ENCODE data around the gene MEIKIN. TPM values are rescaled to one million over a fixed set of nuclear protein-coding genes. Genes with fewer than 3 reads are reported as not detected.

MEIKIN gene
- polyA plus RNA-seq, 3 donors = 0.16 to 1.6 (median 1.6) TPM

DNA sequence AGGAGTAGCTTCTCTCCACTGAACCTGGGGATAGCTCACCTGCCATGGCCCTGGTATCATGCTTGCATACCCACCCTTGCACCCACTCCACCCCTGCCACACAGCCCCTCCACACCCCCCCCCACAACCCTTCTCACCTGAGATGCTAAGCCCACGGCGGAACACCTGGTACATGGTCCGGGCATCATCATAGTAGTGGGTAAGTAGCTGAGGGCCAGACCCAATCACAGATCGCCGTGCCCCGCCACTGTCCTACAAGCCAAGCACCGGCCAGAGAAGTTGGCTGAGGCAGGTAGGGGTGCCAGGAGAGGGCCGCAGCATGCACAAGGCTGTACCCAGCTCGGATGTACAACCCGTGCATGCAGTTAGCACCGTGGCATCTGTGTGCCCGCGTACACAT lies 45.3 kb upstream of the MEIKIN start:
- Histone ChIP-seq H3K4me1 (ENCODE audit: control insufficient read depth in 1 of 2, insufficient read depth in 2 of 2, low read length in 2 of 2) (no peaks in the 10 kb centered on the region), H3K9me3 (replicated peaks in 1 of 2; ENCODE audit: control insufficient read depth in 1 of 2, insufficient read depth in 1 of 2, low read length in 2 of 2) (no peaks in the 10 kb centered on the region), H3K4me2 (replicated peaks; ENCODE audit: extremely low read depth, low read length, poor library complexity, severe bottlenecking) (no peak overlapping the region), H2AFZ (ENCODE audit: insufficient read depth, low read depth, low read length, poor library complexity, severe bottlenecking) (no peak overlapping the region), H3K36me3 (replicated peaks in 1 of 2; ENCODE audit: control insufficient read depth in 1 of 2, insufficient read depth in 2 of 2, low read length in 2 of 2) (no peaks in the 10 kb centered on the region), H3K27me3 (ENCODE audit: control insufficient read depth in 2 of 2, insufficient read depth in 2 of 2, low read length in 2 of 2) (no peaks in the 10 kb centered on the region), H3K4me3 (replicated peaks in 1 of 3; ENCODE audit: low read depth in 2 of 3, low read length in 3 of 3) (no peak overlapping the region), H3K9ac (ENCODE audit: insufficient read depth, low read length, poor library complexity, severe bottlenecking) (no peak overlapping the region), H3K79me2 (ENCODE audit: insufficient read depth, low read length) (no peaks in the 10 kb centered on the region), H4K20me1 (ENCODE audit: insufficient read depth, low read length) (no peaks in the 10 kb centered on the region), H3K27ac (ENCODE audit: low read depth in 1 of 2, low read length in 2 of 2) (no peak overlapping the region)
- WGBS (ENCODE audit: insufficient coverage) = 96% methylated on average over 6 of the region's 13 CpGs
- Mint-ChIP-seq H3K27me3 (ENCODE audit: low read depth in 3 of 3) (peaks cover 3 to 14% (median 4%) of the 10 kb centered on the region in 3 donors), H3K9me3 (no peaks in the 10 kb centered on the region), H3K36me3 (no peaks in the 10 kb centered on the region), H3K4me3 (no peak overlapping the region), H3K27ac (no peak overlapping the region), H3K4me1 (no peaks in the 10 kb centered on the region)
- TF ChIP-seq, protein P1, sequence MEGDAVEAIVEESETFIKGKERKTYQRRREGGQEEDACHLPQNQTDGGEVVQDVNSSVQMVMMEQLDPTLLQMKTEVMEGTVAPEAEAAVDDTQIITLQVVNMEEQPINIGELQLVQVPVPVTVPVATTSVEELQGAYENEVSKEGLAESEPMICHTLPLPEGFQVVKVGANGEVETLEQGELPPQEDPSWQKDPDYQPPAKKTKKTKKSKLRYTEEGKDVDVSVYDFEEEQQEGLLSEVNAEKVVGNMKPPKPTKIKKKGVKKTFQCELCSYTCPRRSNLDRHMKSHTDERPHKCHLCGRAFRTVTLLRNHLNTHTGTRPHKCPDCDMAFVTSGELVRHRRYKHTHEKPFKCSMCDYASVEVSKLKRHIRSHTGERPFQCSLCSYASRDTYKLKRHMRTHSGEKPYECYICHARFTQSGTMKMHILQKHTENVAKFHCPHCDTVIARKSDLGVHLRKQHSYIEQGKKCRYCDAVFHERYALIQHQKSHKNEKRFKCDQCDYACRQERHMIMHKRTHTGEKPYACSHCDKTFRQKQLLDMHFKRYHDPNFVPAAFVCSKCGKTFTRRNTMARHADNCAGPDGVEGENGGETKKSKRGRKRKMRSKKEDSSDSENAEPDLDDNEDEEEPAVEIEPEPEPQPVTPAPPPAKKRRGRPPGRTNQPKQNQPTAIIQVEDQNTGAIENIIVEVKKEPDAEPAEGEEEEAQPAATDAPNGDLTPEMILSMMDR (IDR thresholded peaks at IDR 0.05) = no peak
- DNase-seq = no peak
- intact Hi-C loops (cut with micrococcal nuclease) = no loop called here

- no peaks in the 10 kb centered on the region for H3K4me1 Mint-ChIP-seq
- intact Hi-C loops (cut with micrococcal nuclease) = no loop called here
- no peaks in the 10 kb centered on the region for H3K36me3 Mint-ChIP-seq
- no peak overlapping the region for H3K27ac Mint-ChIP-seq
- no peak overlapping the region for H2AFZ ChIP-seq (ENCODE audit: insufficient read depth, low read depth, low read length, poor library complexity, severe bottlenecking)
- TF ChIP-seq, protein P1 (IDR thresholded peaks at IDR 0.05) = no peak
- no peaks in the 10 kb centered on the region for H3K79me2 ChIP-seq (ENCODE audit: insufficient read depth, low read length)
- H4K20me1 ChIP-seq (ENCODE audit: insufficient read depth, low read length) = no peaks in the 10 kb centered on the region
- H3K27me3 Mint-ChIP-seq (ENCODE audit: low read depth in 3 of 3) = peaks cover 0 to 9% (median 4%) of the 10 kb centered on the region in 3 donors
- WGBS (ENCODE audit: insufficient coverage) = 87% methylated on average over 6 of the region's 6 CpGs
- H3K9me3 ChIP-seq (replicated peaks in 1 of 2; ENCODE audit: control insufficient read depth in 1 of 2, insufficient read depth in 1 of 2, low read length in 2 of 2) = no peaks in the 10 kb centered on the region
- DNase-seq = no peak
- no peak overlapping the region for H3K4me2 ChIP-seq (replicated peaks; ENCODE audit: extremely low read depth, low read length, poor library complexity, severe bottlenecking)
- H3K27me3 ChIP-seq (ENCODE audit: control insufficient read depth in 2 of 2, insufficient read depth in 2 of 2, low read length in 2 of 2) = no peaks in the 10 kb centered on the region
- H3K4me3 ChIP-seq (replicated peaks in 1 of 3; ENCODE audit: low read depth in 2 of 3, low read length in 3 of 3) = no peak overlapping the region
- H3K9me3 Mint-ChIP-seq = no peaks in the 10 kb centered on the region
- H3K4me3 Mint-ChIP-seq = no peak overlapping the region
- no peaks in the 10 kb centered on the region for H3K36me3 ChIP-seq (replicated peaks in 1 of 2; ENCODE audit: control insufficient read depth in 1 of 2, insufficient read depth in 2 of 2, low read length in 2 of 2)
- no peak overlapping the region for H3K27ac ChIP-seq (ENCODE audit: low read depth in 1 of 2, low read length in 2 of 2)
- H3K9ac ChIP-seq (ENCODE audit: insufficient read depth, low read length, poor library complexity, severe bottlenecking) = no peak overlapping the region
- no peaks in the 10 kb centered on the region for H3K4me1 ChIP-seq (ENCODE audit: control insufficient read depth in 1 of 2, insufficient read depth in 2 of 2, low read length in 2 of 2)
Observed at GRCh38 chr5:131988601-131989000, 43.1 kb upstream of the MEIKIN start.
